K562 (cell line): ENCODE results near the gene HOXD4. TPM values are rescaled to one million over a fixed set of nuclear protein-coding genes. Genes with fewer than 3 reads are reported as not detected.

Experiments used
- ATAC-seq: fragments of 200-7000 bp; cut with Tn5 transposase; 3 replicates; pipeline ENCODE4 v1.9.1; 2020; ENCODE audit warnings: moderate library complexity
- BruUV-seq: library from RNA; stranded (reverse); fragments of 400-500 nt; replicated peaks from 2 replicates; lab custom pipeline; 2021; lab: Mats Ljungman, UMichigan
- CTCF ChIA-PET: fragments of 300-600 bp; formaldehyde crosslinking; extraction: SDS; loops from one replicate; lab custom pipeline; 2021; ENCODE audit warnings: low intra/inter-chr PET ratio; lab: Yijun Ruan, JAX
- POLR2A ChIA-PET: fragments of 300-600, 350-650 bp; sonication (Branson Sonifier 250); formaldehyde crosslinking; extraction: SDS; loops from one replicate; lab custom pipeline; 2021; ENCODE audit warnings: antibody characterized with exemption, inconsistent platforms; lab: Yijun Ruan, JAX
- DNase-seq, 4 experiments: peaks; one replicate each; pipeline versions ENCODE4 v3.0.0 to v3.0.0-alpha.2; 2011 to 2018; ENCODE audit warnings: low spot score in 3 of 4, mixed read lengths in 3 of 4; ENCODE audit errors: extremely low read depth in 1 of 4
- FAIRE-seq: peaks from 2 replicates; lab custom pipeline; 2011; peaks lifted over from hg19 to GRCh38; lab: Jason Lieb, UNC
- H2AFZ ChIP-seq: 2 replicates; pipeline ENCODE4 v1.6.0; 2011; ENCODE audit warnings: low read depth, low read length, control low read depth, inconsistent platforms
- H3K27ac ChIP-seq: fragments of 200-600 bp; 3 replicates; pipeline ENCODE4 v1.8.0; 2011; ENCODE audit warnings: low read depth, mild to moderate bottlenecking, control low read depth, inconsistent platforms, low read length, moderate library complexity, mixed read lengths; ENCODE audit errors: extremely low read depth
- H3K27me3 ChIP-seq, 2 experiments: fragments of 300-600 bp in 1 of 2; 2 replicates in 1 of 2; 3 replicates in 1 of 2; pipeline versions ENCODE4 v1.6.0 to v1.8.0; 2011; ENCODE audit warnings: inconsistent platforms in 2 of 2, low read length in 2 of 2, mild to moderate bottlenecking in 1 of 2, mixed read lengths in 1 of 2, moderate library complexity in 1 of 2; ENCODE audit not compliant: control insufficient read depth in 2 of 2, insufficient read depth in 2 of 2
- H3K36me3 ChIP-seq: fragments of 300-600 bp; 3 replicates; pipeline ENCODE4 v1.8.0; 2011; ENCODE audit warnings: mild to moderate bottlenecking, low read length, inconsistent platforms; ENCODE audit not compliant: control insufficient read depth, insufficient read depth
- H3K4me1 ChIP-seq, 2 experiments: fragments of 200-600 bp in 1 of 2; replicated peaks in 1 of 2; 2 replicates in 1 of 2; 3 replicates in 1 of 2; pipeline versions ENCODE4 v1.5.1 to v1.8.0; 2011; ENCODE audit warnings: inconsistent platforms in 2 of 2, low read length in 2 of 2, mild to moderate bottlenecking in 1 of 2, mixed read lengths in 1 of 2, moderate library complexity in 1 of 2; ENCODE audit not compliant: control insufficient read depth in 2 of 2, insufficient read depth in 2 of 2
- H3K4me2 ChIP-seq: 2 replicates; pipeline ENCODE4 v1.6.1; 2011; ENCODE audit warnings: low read length, control low read depth, inconsistent platforms, mixed read lengths; ENCODE audit not compliant: insufficient read depth
- H3K4me3 ChIP-seq: fragments of 200-600 bp; sonication (generic), shearing (Covaris generic); 2 replicates; pipeline ENCODE4 v1.5.1; 2016; ENCODE audit warnings: control low read depth, inconsistent platforms
- H3K79me2 ChIP-seq: fragments of 200-600 bp; 3 replicates; pipeline ENCODE4 v1.8.0; 2011; ENCODE audit warnings: low read length, inconsistent platforms; ENCODE audit not compliant: control insufficient read depth, insufficient read depth
- H3K9ac ChIP-seq, 2 experiments: 2 replicates each; pipeline versions ENCODE4 v1.6.0 to v1.6.1; 2011; ENCODE audit warnings: low read depth in 2 of 2, low read length in 2 of 2, control low read depth in 1 of 2, inconsistent platforms in 1 of 2, mild to moderate bottlenecking in 1 of 2, mixed read lengths in 1 of 2; ENCODE audit not compliant: insufficient read depth in 1 of 2
- H3K9me1 ChIP-seq: one replicate; pipeline ENCODE4 v1.6.0; 2011; ENCODE audit warnings: inconsistent platforms, mild to moderate bottlenecking, low read length, moderate library complexity; ENCODE audit not compliant: control insufficient read depth, insufficient read depth
- H3K9me3 ChIP-seq: replicated peaks from 2 replicates; pipeline ENCODE4 v1.5.1; 2011; ENCODE audit warnings: low read depth, low read length, inconsistent platforms; ENCODE audit not compliant: control insufficient read depth, insufficient read depth
- H4K20me1 ChIP-seq: replicated peaks from 2 replicates; pipeline ENCODE4 v1.6.1; 2011; ENCODE audit warnings: low read length, inconsistent platforms, mixed read lengths; ENCODE audit not compliant: control insufficient read depth, insufficient read depth
- GATAD2B ChIP-seq: fragments of 450-650 bp; IDR thresholded peaks from 2 replicates; pipeline ENCODE4 v1.6.1; 2017; ENCODE audit warnings: mild to moderate bottlenecking, borderline replicate concordance
- NFXL1 ChIP-seq: fragments of 450-650 bp; formaldehyde crosslinking; IDR thresholded peaks from 2 replicates; pipeline ENCODE4 v1.4.0; 2021; ENCODE audit warnings: mild to moderate bottlenecking
- NRF1 ChIP-seq, 2 experiments: fragments of 450-650 bp; IDR thresholded peaks in 1 of 2; conservative IDR thresholded peaks in 1 of 2; 2 replicates each; pipeline ENCODE4 v1.6.1; 2014; ENCODE audit warnings: mild to moderate bottlenecking in 2 of 2
- RBM39 ChIP-seq: fragments of 200-400 bp; formaldehyde crosslinking; optimal IDR thresholded peaks from 2 replicates; pipeline ENCODE3; 2018; ENCODE audit warnings: low read depth, low read length
- SLC30A9 ChIP-seq: fragments of 250-450 bp; sonication (Bioruptor Pico); IDR thresholded peaks from 2 replicates; pipeline ENCODE4 v1.8.0; 2022; ENCODE audit warnings: mild to moderate bottlenecking, moderate library complexity
- XRCC5 ChIP-seq: fragments of 200-400 bp; formaldehyde crosslinking; IDR thresholded peaks from 2 replicates; pipeline ENCODE4 v1.6.1; 2017; ENCODE audit warnings: low read depth, mild to moderate bottlenecking, low read length
- ZBTB7A ChIP-seq: IDR thresholded peaks from 2 replicates; pipeline ENCODE4 v1.6.1; 2011; ENCODE audit warnings: low read depth, mild to moderate bottlenecking, low read length, moderate library complexity, borderline replicate concordance; ENCODE audit not compliant: control insufficient read depth
- ZNF121 ChIP-seq: sonication (generic); formaldehyde crosslinking; conservative IDR thresholded peaks from 2 replicates; pipeline ENCODE4 v1.8.0; 2022; ENCODE audit warnings: missing genetic modification reagents
- ZNF174 ChIP-seq: fragments of 250-450 bp; sonication (Bioruptor Pico); IDR thresholded peaks from 2 replicates; pipeline ENCODE4 v1.4.0; 2020; ENCODE audit warnings: mild to moderate bottlenecking
- WGBS: fragments of 100-300 bp; shearing (Covaris generic); methylation state at CpG from one replicate; pipeline ENCODE4 v1.1.6; 2016; ENCODE audit warnings: low coverage, mixed read lengths; ENCODE audit not compliant: insufficient coverage; ENCODE audit errors: missing lambda C conversion rate; 5-methylcytosine and 5-hydroxymethylcytosine counted together
- in situ Hi-C: fragments of 300-500 bp; cut with MboI; formaldehyde crosslinking; loops from 4 replicates; pipeline ENCODE4 v1.15.0; 2018; ENCODE audit warnings: inconsistent platforms, mixed read lengths
- intact Hi-C: fragments of 100-400 bp; cut with micrococcal nuclease; formaldehyde crosslinking; loops from 2 replicates; pipeline ENCODE4 v1.14.2; 2022
- polyA plus RNA-seq, 8 experiments: library from polyadenylated mRNA; depleted of rRNA in 4 of 8; stranded (reverse) in 5 of 8; unstranded in 3 of 8; fragments of >200 nt; fragmentation: Nextera tagmentation in 2 of 8; fragmentation: Illumina TruSeq in 1 of 8; extraction: Ambion mirVana in 2 of 8; extraction: Trizol in 1 of 8; gene quantifications; 2 replicates each; pipeline versions ENCODE4 v1.2.1 to v1.2.3, GENCODE V29; 2011 to 2014; ENCODE audit warnings: inconsistent platforms in 1 of 8, missing spikeins in 1 of 8
- total RNA-seq, 7 experiments: library from RNA; depleted of rRNA in 6 of 7; stranded (reverse); fragments of >200 nt in 6 of 7; fragmentation: Illumina TruSeq in 2 of 7; extraction: Trizol in 2 of 7; gene quantifications; 2 replicates each; pipeline versions ENCODE4 v1.2.1 to v1.2.3, GENCODE V29; 2011 to 2021; ENCODE audit warnings: low replicate concordance in 1 of 7
- TF ChIP-seq, protein P1 (sequence below): sonication (generic); formaldehyde crosslinking; IDR thresholded peaks from 2 replicates; pipeline ENCODE4 v1.8.0; 2022; ENCODE audit warnings: missing genetic modification reagents, mild to moderate bottlenecking, borderline replicate concordance

HOXD4 gene
- total and polyA plus RNA-seq, 9 of the 15 experiments (the other 6 are each of a cell fraction or from before 2014, with no cell fraction given): not detected

- no peak overlapping the region for H3K9ac ChIP-seq
- FAIRE-seq (no peak), ATAC-seq (no peak), DNase-seq (no peak)
- no peak overlapping the region for H3K27ac ChIP-seq
- in situ Hi-C loops (no loop called here), intact Hi-C loops (no loop called here)
- ChIA-PET CTCF (no interaction called here), POLR2A (interaction anchor here (0.5 kb wide), 1 partner anchor 11 kb away, joined by 3 read pairs; no protein-coding TSS in a partner anchor)
- H2AFZ ChIP-seq: no peak overlapping the region
- no peak overlapping the region for H3K4me3 ChIP-seq
- TF ChIP-seq ZNF121 (no peak), RBM39 (no peak), GATAD2B (no peak)
- 2% methylated on average over 26 of the region's 26 CpGs for WGBS
- no TSS peak for BruUV-seq
- peaks cover 0 to 19% of the 10 kb centered on the region in 2 experiments; a peak in 1 of 5 replicates for H3K4me1 ChIP-seq
- H3K79me2 ChIP-seq: no peaks in the 10 kb centered on the region
- H3K9me1 ChIP-seq: no peaks in the 10 kb centered on the region
- no peak overlapping the region for H3K4me2 ChIP-seq
- H4K20me1 ChIP-seq: no peaks in the 10 kb centered on the region; the same call in 1 of the 2 replicates
- H3K36me3 ChIP-seq: no peaks in the 10 kb centered on the region
- H3K27me3 ChIP-seq: peaks cover 64 to 74% of the 10 kb centered on the region in 2 experiments
- no peaks in the 10 kb centered on the region for H3K9me3 ChIP-seq
Measured at GRCh38 chr2:176114120-176114929, 37.0 kb upstream of the HOXD4 start.

DNA sequence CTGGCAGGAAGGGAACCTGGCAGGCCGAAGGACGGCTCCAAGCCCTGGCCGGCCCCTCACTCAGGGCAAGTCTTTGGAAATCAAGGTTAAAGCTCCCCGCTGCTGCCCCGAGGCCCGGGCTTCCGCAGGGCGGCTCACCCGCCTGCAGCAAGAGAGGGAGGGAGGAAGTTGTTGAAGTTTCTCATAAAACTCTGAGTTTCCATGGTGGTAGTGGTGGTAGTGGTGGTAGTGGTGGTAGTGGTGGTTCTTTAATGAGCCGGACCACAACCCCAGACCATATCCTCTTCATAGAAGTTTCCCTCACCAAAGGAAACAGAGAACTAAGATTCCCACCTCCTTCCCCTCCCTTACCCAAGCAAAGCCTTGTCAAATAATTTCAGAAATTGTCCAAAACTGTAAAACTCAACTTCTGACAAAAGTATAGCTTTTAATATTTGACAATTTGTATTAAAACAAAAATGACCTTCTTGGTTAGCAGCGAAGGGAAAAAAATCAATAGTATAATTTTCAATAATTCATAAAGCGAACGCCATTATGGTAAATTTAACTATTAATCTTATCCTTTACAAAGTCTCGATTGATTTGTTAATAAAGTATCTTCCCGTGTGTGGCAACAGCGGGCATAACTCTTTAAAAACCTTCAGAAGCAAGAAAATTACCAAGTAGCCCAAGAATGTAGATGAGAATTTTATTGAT, 36.3 kb upstream of the HOXD4 start:
- Histone ChIP-seq H3K36me3 (no peaks in the 10 kb centered on the region), H3K79me2 (no peaks in the 10 kb centered on the region), H3K9me3 (no peaks in the 10 kb centered on the region), H3K27ac (no peak overlapping the region), H3K4me3 (no peak overlapping the region), H4K20me1 (no peaks in the 10 kb centered on the region; the same call in 1 of the 2 replicates), H3K9ac (no peak overlapping the region), H3K4me2 (no peak overlapping the region), H3K9me1 (no peaks in the 10 kb centered on the region), H3K4me1 (peaks cover 0 to 19% of the 10 kb centered on the region in 2 experiments; a peak in 1 of 5 replicates), H3K27me3 (peaks cover 65 to 73% of the 10 kb centered on the region in 2 experiments), H2AFZ (no peak overlapping the region)
- ChIA-PET CTCF (no interaction called here), POLR2A (no interaction called here)
- TF ChIP-seq, protein P1, sequence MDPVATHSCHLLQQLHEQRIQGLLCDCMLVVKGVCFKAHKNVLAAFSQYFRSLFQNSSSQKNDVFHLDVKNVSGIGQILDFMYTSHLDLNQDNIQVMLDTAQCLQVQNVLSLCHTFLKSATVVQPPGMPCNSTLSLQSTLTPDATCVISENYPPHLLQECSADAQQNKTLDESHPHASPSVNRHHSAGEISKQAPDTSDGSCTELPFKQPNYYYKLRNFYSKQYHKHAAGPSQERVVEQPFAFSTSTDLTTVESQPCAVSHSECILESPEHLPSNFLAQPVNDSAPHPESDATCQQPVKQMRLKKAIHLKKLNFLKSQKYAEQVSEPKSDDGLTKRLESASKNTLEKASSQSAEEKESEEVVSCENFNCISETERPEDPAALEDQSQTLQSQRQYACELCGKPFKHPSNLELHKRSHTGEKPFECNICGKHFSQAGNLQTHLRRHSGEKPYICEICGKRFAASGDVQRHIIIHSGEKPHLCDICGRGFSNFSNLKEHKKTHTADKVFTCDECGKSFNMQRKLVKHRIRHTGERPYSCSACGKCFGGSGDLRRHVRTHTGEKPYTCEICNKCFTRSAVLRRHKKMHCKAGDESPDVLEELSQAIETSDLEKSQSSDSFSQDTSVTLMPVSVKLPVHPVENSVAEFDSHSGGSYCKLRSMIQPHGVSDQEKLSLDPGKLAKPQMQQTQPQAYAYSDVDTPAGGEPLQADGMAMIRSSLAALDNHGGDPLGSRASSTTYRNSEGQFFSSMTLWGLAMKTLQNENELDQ (CRISPR knock-in tag): no peak
- TF ChIP-seq SLC30A9 (CRISPR knock-in tag) (no peak), XRCC5 (no peak), NRF1 (conservative IDR thresholded peaks at IDR 0.05 in 1 of 2, IDR thresholded peaks at IDR 0.05 in 1 of 2) (no peak), NFXL1 (CRISPR knock-in tag) (no peak), ZNF174 (CRISPR knock-in tag) (no peak), ZBTB7A (no peak)
- under 1% methylated on average over 16 of the region's 16 CpGs for WGBS
- DNase-seq (no peak), FAIRE-seq (no peak), ATAC-seq (no peak)
- in situ Hi-C loops (no loop called here), intact Hi-C loops (no loop called here)
- BruUV-seq: no TSS peak
